GM13977 (cell line): Measurements from ENCODE around the gene LRIF1.

ENCODE experiments used
- DNase-seq: peaks from one replicate; pipeline ENCODE4 v3.0.0; 2012; ENCODE audit warnings: low spot score
- in situ Hi-C: fragments of 300-500 bp; cut with MboI; formaldehyde crosslinking; loops from one replicate; pipeline ENCODE4 v1.12.0; 2022; ENCODE audit warnings: low sequenced_read_pairs, low pct_unique_long_range_greater_than_20kb, mixed read lengths, inconsistent platforms; ENCODE audit not compliant: unreplicated experiment
- TF ChIP-seq, protein P1 (sequence below): IDR thresholded peaks from 2 replicates; pipeline ENCODE4 v1.5.1; 2012; ENCODE audit warnings: mild to moderate bottlenecking, control low read depth; ENCODE audit not compliant: insufficient read depth; ENCODE audit errors: extremely low read depth, missing control alignments

The LRIF1 gene

DNA sequence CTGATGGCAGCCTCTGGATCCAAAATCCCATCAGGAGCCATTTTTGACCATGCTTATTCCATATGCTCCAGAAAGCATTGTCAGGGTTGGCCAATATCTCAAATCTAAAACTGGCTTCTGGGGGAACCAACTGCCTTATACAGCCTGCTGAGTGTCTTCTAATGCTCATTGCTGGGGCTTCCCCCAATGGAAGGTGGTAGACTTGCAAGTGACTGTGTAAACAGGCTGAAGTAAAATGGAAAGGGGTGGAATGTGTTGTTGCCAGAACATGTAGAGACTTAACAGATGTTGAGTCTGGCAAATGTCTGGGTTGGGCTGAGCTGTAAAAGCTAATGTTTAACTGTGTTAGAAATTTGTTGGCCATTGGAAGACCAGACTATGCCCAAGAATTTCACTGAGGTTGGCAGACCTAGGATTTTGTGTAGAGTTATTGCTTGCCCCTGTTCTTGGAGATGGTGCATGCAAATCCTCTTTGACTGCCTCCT is 22.7 kb upstream of the LRIF1 start:
- in situ Hi-C loops = loop anchor here (25.0 kb wide), 1 partner anchor 374 kb away; the partner anchor contains the start of gene KCNA2
- TF ChIP-seq, protein P1, sequence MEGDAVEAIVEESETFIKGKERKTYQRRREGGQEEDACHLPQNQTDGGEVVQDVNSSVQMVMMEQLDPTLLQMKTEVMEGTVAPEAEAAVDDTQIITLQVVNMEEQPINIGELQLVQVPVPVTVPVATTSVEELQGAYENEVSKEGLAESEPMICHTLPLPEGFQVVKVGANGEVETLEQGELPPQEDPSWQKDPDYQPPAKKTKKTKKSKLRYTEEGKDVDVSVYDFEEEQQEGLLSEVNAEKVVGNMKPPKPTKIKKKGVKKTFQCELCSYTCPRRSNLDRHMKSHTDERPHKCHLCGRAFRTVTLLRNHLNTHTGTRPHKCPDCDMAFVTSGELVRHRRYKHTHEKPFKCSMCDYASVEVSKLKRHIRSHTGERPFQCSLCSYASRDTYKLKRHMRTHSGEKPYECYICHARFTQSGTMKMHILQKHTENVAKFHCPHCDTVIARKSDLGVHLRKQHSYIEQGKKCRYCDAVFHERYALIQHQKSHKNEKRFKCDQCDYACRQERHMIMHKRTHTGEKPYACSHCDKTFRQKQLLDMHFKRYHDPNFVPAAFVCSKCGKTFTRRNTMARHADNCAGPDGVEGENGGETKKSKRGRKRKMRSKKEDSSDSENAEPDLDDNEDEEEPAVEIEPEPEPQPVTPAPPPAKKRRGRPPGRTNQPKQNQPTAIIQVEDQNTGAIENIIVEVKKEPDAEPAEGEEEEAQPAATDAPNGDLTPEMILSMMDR = no peak
- no peak for DNase-seq

DNA sequence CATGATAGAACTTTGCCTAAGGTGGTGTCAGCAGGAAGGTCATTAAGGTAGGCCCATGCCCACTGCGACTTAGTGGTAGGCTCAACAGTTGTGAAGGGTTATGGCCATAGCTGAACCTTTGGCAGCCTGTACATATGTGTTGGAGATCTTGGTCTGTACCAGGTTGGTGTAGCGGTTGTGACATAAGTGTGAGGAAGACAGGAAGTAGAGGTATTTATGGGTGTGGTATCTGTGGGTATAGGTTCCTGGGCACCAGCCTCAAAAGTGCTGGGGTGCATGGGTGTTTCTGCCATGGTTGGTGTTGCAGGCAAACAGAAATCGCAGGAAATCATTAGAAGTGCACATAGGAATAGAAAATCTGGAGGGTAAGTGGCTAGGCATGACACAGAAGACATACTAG is 18.6 kb upstream of the LRIF1 start:
- TF ChIP-seq, protein P1 = no peak
- no peak for DNase-seq
- in situ Hi-C loops = loop anchor here (25.0 kb wide), 1 partner anchor 370 kb away; the partner anchor contains the start of gene KCNA2

DNA sequence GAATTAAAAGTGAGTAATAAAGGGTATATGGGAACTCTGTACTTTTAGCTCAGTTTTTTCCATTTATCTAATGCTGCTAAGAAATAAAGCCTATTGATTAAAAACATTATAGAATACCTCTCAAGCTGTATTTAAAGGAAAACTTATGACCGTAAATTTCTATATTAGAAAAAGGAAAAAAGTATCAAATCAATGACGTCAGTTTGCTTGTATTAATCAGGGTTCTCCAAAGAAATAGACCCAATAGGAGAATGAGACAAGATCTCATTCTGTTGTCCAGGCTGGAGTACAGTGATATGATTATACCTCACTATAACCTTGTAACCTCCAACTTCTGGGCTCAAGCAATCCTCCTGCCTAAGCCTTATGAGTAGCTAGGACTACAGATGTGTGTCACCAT is 15.4 kb upstream of the LRIF1 start:
- DNase-seq = no peak
- TF ChIP-seq, protein P1 = no peak
- in situ Hi-C loops = loop anchor here (25.0 kb wide), 1 partner anchor 367 kb away; the partner anchor contains the start of gene KCNA2

DNA sequence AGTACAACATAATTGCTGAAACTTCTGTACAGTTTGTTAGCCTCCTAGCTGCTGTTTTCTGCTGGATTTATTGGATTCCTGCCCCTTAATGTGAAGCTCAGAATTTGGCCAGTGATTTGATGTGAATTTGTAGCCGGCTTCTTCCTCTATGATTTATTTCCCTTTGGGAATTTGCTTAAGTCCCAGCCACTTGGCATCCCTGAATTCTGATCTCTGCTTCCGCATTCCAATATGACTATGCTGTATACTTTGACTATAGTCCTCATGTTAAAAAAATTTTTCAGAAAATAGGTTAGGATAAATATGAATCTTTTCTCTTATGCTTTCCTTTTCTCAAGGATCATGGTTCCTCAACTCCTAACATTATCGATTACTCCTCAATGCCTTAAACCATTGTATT is 12.4 kb upstream of the LRIF1 start:
- in situ Hi-C loops = loop anchor here (25.0 kb wide), 1 partner anchor 364 kb away; the partner anchor contains the start of gene KCNA2
- TF ChIP-seq, protein P1 = no peak
- DNase-seq = no peak

DNA sequence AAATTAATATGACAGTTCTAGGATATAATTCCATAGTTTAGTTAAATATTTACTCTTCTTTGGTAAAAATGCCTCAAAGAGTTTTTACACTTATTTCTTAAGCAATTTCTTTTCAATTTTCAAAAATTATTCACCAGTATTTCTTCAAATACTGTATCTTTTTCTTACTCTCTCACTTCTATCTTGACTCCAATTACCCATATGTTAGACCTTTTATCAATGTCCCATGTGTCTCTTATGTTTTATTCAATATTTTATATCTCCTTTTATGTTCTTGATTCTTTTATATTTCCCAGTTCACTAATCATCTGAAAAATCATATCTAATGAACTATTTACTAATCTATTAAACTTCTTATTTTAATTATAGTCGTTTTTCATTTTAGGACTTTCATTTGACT is 11.5 kb upstream of the LRIF1 start:
- in situ Hi-C loops = loop anchor here (25.0 kb wide), 1 partner anchor 363 kb away; the partner anchor contains the start of gene KCNA2
- TF ChIP-seq, protein P1 = no peak
- DNase-seq = no peak

GRCh38 chr1:110967256-110967655 is 3.5 kb upstream of the LRIF1 start:
- TF ChIP-seq, protein P1 = no peak
- DNase-seq = no peak
- in situ Hi-C loops = no loop called here
